ENCODE data around the gene SLC17A5. TPM values are rescaled to one million over a fixed set of nuclear protein-coding genes. Genes with fewer than 3 reads are reported as not detected.
A peak's percentile ranks its signal among the peaks of the same experiment; 100 is the strongest.
"Not testable (repeated sequence)": the region's sequence is repeated elsewhere in the genome, so short reads cannot be mapped to it uniquely, and the experiment has no call there.

Gene SLC17A5
- total RNA-seq, 1 experiment from 2014 or later = 10.8 TPM

- DNase-seq (ENCODE audit: low spot score) = not testable (repeated sequence)
Measured at GRCh38 chr6:73618082-73618481, 35.7 kb downstream of the SLC17A5 start.

GRCh38 chr6:73614802-73615201 is 39.0 kb downstream of the SLC17A5 start:
- DNase-seq (ENCODE audit: low spot score) = no peak

GRCh38 chr6:73613806-73614536 is 39.8 kb downstream of the SLC17A5 start:
- DNase-seq (ENCODE audit: low spot score) = no peak

DNA sequence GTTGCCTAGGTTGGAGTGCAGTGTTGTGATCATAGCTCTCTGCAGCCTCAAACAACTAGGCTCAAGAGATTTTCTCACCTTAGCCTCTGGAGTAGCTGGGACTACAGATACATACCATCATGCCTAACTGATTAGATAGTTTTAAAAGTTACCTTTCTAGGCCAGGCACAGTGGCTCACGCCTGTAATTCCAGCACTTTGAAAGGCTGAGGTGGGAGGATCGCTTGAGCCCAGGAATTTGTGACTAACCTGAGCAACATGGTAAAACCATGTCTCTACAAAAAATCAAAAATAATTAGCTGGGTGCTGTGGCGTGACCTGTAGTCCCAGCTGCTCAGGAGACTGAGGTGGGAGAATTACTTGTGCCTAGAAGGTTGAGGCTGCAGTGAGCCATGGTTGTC is 41.2 kb downstream of the SLC17A5 start:
- DNase-seq (ENCODE audit: low spot score) = no peak

GRCh38 chr6:73610444-73611275 is 43.1 kb downstream of the SLC17A5 start:
- DNase-seq (ENCODE audit: low spot score) = peak; percentile 88

DNA sequence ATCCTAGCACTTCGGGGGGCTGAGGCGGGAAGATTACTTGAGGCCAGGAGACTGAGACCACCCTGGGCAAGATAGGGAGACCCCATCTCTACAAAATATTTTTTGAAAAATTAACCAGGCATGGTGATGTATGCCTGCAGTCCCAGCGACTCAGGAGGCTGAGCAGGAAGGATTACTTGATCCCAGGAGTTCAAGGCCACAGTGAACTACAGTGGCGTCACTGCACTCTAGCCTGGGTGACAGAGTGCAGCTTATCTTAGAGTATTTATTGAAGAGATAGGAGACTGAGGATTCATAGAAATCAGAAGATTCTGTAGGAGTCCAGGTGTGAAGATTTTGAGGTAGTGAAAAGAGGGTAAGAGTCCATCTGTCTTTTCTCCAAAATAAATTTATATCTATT is 45.0 kb downstream of the SLC17A5 start:
- no peak for DNase-seq (ENCODE audit: low spot score)

GRCh38 chr6:73606428-73606827 is 47.4 kb downstream of the SLC17A5 start:
- peak; percentile 29 for DNase-seq (ENCODE audit: low spot score)

DNA sequence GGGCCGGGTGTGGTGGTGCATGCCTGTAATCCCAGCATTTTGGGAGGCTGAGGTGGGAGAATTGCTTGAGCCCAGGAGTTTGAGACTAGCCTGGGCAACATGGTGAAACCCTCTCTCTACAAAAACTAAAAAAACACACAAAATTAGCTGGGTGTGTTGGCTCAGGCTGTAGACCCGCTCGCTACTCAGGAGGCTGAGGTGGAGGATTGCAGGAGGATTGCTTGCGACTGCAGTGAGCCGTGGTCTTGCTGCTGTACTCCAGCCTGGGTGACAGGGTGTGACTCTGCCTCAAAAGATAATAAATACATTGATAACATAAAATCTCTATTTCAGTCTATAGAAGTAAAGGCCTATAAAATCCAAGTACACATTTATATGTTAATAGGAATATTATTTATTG is 49.3 kb downstream of the SLC17A5 start:
- DNase-seq (ENCODE audit: low spot score) = no peak

GRCh38 chr6:73604020-73604419 is 49.8 kb downstream of the SLC17A5 start:
- no peak for DNase-seq (ENCODE audit: low spot score)

DNA sequence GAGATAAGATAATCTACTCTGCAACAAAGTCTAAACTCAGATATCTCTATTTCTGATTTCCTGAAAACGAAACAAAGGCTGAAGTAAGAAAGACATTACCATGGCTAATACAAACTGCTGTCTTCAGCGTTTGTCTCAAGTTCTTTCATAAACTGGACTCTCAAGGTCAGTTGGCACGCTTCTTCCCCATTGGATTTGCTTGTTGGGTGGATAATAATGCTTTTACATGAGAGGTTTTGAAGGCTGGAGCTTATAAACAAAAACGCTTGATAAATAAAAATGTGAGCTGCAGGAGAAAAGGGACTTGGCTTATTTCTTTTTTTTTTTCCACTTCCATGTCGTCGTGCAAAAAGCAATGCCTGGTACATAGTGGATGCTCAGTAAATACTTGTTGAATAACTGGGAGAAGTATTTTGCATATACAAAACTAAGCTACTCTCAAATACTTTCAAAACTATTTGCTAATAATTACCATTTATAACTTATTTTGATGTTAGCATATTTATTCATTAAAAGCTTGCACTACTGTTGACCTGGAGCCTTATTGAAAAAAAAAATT is 67.3 kb downstream of the SLC17A5 start:
- DNase-seq (ENCODE audit: low spot score) = peak; percentile 52

- DNase-seq (ENCODE audit: low spot score) = peak; percentile 87
Measured at GRCh38 chr6:73585566-73586415, 68.0 kb downstream of the SLC17A5 start.

- no peak for DNase-seq (ENCODE audit: low spot score)
Measured at GRCh38 chr6:73581293-73581692, 72.5 kb downstream of the SLC17A5 start.

- DNase-seq (ENCODE audit: low spot score) = peak; percentile 97
Measured at GRCh38 chr6:73580247-73581149, 73.3 kb downstream of the SLC17A5 start.

GRCh38 chr6:73579851-73580246 is 73.9 kb downstream of the SLC17A5 start:
- DNase-seq (ENCODE audit: low spot score) = peak; percentile 84

DNA sequence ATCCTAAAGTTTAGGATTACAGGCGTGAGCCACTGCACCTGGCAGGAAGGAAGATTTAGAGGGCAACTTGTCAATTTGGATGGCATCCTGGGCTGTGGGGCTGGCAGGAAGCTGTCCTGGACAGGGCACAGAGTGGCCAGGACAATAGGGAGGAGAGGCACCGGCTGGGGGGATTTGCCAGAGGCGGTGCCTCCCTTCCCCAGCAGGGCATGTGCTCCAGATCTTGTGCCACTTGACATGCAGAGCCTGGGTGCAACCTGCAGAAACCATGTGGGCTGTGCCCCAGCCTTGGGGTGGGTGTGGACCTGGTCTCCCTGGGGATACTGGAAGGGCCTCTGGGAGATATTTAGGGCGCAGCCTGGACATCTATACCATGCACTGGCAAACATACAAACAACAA is 74.4 kb downstream of the SLC17A5 start:
- DNase-seq (ENCODE audit: low spot score) = no peak

- no peak for DNase-seq (ENCODE audit: low spot score)
Measured at GRCh38 chr6:73577676-73578075, 76.1 kb downstream of the SLC17A5 start.

DNA sequence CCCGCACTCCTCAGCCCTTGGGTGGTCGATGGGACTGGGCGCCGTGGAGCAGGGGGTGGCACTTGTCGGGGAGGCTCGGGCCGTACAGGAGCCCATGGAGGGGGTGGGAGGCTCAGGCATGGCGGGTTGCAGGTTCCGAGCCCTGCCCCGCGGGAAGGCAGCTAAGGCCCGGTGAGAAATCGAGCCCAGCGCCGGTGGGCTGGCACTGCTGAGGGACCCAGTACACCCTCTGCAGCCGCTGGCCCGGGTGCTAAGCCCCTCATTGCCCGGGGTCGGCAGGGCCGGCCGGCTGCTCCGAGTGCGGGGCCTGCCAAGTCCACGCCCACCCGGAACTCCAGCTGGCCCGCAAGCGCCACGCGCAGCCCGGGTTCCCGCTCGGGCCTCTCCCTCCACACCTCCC is 81.3 kb downstream of the SLC17A5 start:
- DNase-seq (ENCODE audit: low spot score) = not testable (repeated sequence)

DNA sequence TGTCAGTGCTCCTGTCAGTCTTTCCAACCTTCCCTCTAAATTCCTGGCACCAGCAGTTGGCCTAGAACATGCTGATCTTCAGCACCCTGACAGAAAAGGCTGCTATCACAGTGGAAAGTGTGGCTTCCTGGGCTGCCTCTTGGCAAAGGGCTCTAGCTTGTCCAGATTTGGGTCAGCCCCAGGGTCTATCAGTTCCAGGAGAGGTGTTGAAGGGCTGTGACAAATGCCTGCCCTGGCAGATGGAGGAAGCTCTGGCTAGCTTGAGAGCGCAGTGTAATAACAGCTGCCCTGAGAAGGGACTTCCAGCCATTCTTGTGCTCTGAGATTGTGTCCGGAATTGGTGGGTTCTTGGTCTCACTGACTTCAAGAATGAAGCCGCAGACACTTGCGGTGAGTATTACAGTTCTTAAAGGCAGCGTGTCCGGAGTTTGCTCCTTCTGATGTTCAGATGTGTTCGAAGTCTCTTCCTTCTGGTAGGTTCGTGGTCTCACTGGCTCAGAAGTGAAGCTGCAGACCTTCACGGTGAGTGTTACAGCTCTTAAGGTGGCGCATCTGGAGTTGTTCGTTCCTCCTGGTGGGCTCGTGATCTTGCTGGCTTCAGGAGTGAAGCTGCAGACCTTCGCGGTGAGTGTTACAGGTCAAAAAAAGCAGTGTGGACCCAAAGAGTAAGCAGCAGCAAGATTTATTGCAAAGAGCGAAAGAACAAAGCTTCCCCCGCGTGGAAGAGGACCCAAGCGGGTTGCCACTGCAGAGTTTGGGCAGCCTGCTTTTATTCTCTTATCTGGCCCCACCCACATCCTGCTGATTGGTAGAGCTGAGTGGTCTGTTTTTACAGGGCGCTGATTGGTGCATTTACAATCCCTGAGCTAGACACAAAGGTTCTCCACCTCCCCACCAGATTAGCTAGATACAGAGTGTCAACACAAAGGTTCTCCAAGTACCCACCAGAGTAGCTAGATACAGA is 82.3 kb downstream of the SLC17A5 start:
- not testable (repeated sequence) for DNase-seq (ENCODE audit: low spot score)

GRCh38 chr6:73569121-73569520 is 84.7 kb downstream of the SLC17A5 start:
- DNase-seq (ENCODE audit: low spot score) = no peak
